ENCODE data around the gene HRH2.

- TF ChIP-seq POLR2A (IDR thresholded peaks at IDR 0.05; ENCODE audit: low read length) (no peak), GATA1 (IDR thresholded peaks at IDR 0.05; ENCODE audit: low read depth, low read length) (no peak)
Observed at GRCh38 chr5:175736652-175737051, 78.8 kb downstream of the HRH2 start.
